Hematopoietic multipotent progenitor cell treated with erythropoietin and hydrocortisone succinate and interleukin-3 and kit ligand, for 17 days (in vitro differentiated cells): ENCODE results near the gene METRN.
A peak's percentile ranks its signal among the peaks of the same experiment; 100 is the strongest.

Experiments used
- DNase-seq: peaks from one replicate; pipeline ENCODE4 v3.0.0-alpha.2; 2015; ENCODE audit warnings: low spot score

The METRN gene

DNA sequence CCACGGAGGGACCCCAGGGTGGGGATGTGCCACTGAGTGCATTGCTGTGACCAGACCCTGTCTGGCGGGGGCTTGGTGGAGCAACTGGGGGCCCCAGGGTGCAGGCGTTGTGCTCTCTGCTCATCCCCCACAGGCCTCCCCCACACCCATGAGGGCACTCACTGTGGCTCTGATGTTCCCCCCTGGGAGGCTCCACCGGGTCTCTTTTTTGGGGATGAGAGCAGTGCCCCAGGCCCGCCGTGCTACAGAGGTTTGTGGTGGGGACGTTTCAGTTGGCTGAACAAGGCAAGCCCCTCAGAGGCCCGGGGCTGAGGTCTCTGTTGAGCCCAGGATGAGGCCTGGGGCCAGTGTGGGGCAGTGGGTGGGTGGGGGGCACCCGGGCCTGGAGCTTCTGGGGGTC is 8.8 kb downstream of the METRN start:
- DNase-seq, result no peak

GRCh38 chr16:724188-725040 is 9.5 kb downstream of the METRN start:
- no peak for DNase-seq

GRCh38 chr16:725041-725376 is 10.1 kb downstream of the METRN start:
- no peak for DNase-seq

- DNase-seq, result no peak
Observed at GRCh38 chr16:725463-726187, 10.7 kb downstream of the METRN start.

DNA sequence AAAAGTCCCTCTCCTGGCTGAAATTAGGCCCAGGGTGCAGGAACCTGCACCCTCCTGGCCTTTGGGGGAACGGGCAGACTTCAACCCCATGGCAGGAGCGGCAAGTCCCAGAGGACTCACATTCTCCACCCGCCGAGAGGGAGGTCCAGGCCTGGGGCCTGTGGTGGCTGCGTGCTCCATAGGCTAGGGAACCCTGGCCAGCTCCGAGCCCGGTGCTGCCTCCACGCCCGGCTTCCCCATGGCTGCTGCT is 11.2 kb downstream of the METRN start:
- no peak for DNase-seq

GRCh38 chr16:726438-727290 is 11.7 kb downstream of the METRN start, which contains the start of the genes CCDC78 and HAGHL:
TSS of gene CCDC78 (minus strand) at chr16:726443. CDS start at chr16:726367, 76 bp downstream.
TSS of gene HAGHL (plus strand) at chr16:727106. CDS start at chr16:727510, 404 bp downstream.
- DNase-seq, result peak; percentile 23

- no peak for DNase-seq
Observed at GRCh38 chr16:727291-727977, 12.5 kb downstream of the METRN start.

DNA sequence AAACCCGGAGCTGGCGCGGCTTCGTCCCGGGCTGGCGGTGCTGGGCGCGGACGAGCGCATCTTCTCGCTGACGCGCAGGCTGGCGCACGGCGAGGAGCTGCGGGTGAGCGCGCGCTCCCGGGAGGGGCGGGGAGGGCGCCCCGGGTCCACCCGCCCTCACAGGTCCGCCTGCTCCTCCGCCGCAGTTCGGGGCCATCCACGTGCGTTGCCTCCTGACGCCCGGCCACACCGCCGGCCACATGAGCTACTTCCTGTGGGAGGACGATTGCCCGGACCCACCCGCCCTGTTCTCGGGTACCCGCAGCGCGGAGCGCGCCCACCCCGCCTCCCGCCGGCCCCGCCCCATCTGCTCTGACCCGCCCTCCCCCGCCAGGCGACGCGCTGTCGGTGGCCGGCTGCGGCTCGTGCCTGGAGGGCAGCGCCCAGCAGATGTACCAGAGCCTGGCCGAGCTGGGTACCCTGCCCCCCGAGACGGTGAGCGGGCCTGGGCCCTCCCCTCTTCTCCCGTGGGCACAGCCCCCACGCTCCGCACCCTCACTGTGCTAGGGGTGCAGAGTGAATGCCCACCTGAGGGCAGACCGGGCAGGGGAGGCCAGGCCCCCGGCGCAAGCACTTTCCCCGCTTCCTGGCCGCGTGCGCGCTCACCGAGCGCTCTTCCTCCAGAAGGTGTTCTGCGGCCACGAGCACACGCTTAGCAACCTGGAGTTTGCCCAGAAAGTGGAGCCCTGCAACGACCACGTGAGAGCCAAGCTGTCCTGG is 13.4 kb downstream of the METRN start:
- no peak for DNase-seq

DNA sequence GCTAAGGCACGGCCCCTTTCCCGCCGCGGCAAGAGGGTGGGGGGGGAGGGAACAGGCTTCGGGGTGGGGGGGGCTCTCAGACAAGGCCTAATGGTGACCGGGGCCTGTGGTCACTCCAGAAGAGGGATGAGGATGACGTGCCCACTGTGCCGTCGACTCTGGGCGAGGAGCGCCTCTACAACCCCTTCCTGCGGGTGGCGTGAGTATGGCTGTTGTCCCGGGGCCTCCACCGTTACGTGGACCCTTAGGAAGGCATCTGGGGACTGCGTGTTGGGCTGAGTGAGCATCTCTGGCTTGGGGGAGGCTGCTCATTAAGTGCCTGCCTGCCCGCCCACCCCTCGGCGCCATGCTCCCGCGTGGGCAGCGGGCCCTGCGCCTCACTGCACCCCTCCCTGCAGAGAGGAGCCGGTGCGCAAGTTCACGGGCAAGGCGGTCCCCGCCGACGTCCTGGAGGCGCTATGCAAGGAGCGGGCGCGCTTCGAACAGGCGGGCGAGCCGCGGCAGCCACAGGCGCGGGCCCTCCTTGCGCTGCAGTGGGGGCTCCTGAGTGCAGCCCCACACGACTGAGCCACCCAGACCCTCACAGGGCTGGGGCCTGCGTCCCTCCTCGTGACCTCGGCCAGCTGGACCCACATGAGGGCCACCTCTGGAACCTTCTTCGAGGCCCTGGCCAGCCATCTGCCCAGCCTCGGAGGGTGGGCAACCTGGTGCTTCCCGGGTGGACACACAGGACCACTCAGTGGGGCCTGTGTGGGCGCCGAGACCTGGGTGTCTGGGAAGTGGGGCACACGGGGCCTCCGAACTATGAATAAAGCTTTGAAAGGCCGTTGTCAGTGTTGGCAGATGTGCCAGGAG is 14.2 kb downstream of the METRN start:
- no peak for DNase-seq

DNA sequence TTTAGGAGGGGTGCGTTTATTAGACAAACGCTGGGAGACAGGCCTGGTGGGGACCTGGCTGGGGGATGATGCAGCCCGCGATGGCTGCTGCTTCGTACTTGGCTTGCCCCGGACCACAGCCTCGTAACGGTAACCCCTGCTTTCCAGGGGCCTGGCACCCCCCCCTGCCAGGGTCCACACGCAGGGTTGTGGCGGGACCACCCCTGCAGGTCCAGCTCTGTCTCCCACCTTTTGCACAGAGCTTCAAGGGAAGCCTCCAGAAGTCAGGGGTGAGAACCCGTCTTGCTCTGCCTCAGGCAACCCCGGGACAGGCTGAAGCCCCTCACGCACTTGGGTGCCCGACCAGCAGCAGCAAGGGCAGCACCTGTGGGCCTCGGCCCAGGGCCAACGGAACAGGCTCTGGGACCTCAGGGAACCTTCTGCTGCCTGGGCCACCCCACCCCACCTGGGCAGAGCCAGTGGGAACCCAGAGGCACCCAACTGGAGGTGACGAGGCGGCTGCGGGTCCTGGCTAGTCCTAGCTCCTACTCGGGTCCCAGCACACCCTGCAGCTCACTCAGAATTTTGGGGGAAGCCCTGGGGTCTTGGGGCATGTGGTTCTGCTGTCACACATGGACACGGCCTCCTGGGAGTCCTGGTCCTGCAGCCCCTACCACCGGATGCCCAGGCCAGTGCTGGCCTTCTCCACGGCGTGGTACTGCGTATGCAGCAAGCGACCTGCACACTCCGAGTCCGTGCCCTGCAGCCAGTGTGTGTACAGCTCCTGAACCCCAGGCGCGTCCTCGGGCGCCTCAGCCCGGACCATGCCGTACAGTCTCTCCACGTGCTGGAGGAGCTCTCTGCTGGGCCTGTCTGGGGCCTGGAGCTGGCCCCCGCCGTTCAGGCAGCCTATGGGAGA is 15.1 kb downstream of the METRN start:
- no peak for DNase-seq

GRCh38 chr16:730666-731509 is 16.0 kb downstream of the METRN start:
- no peak for DNase-seq

DNA sequence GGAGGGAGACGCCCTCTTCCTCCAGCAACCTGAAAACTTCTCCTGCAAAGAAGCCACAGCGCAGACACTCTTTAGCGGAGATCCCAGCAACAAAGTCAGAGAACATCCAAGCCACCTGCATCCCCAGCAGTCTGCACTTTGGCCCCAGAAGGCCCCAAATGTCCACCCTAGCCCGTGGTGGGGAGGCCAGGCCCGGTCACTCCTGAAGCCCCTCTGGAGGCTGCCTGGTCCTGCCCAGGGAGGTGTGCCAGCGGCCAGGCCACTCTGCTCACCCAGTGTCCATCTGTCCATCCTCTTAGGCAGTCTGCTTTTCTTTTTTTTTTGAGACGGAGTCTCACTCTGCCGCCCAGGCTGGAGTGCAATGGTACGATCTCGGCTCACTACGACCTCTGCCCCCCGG is 17.4 kb downstream of the METRN start:
- DNase-seq, result no peak

DNA sequence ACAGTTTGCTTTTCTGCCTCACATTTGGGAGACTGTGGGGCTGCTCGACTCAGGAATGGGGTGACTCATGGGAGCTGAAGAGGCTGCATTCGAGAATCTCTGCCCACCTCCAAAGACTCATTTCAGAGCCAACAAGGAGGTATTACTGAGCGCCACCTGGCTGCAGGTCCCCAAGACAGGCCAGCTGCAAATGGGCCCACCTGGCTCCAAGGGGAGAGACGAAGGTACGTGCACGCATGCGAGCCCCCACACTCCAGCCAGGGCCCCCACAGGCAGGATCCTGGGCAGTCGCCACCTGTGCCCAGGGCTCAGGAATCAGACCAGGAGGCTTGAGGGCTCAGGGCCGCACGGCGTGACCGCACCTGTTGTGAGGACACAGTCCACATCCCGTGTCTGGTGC is 18.0 kb downstream of the METRN start:
- no peak for DNase-seq

DNA sequence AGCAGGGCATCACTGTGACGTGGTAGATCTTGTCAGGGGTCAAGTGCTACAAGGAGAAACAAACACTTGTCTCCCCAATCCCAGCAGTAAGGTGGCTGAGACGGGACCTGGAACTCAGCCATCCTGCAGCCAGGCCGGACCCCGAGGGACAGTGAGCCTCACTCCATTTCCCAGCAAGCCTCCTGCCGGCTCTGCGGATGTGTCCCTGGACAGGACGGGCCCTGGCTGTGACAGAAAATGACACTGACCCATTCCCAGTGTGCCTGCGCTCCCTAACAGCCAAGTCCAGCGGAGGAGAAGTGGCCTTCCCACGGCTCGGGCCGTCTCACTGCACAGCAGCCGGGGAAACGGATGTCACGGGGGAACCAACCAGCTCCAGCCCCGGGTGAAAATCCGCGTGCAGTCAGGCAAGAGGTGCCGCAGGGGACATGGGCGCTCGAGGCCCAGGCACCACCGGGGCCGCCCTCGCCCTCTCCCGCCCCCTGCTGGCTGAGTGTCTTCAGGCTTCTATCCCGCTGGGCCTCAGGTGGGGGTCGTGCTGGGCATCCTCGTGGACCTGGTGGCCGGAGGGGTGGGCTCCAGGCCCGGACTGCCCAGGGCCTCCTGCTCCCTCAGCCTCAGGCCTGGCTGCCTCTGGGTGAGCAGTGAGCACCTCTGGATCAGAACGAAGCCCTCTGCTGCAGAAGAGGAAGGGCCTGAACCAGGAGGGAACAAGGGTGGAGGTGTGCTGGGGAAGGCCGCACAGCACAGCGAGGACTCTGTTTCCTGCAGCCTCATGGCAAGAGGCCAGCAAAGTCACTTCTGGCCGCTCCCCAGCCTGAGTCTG is 18.7 kb downstream of the METRN start:
- DNase-seq, result no peak

GRCh38 chr16:734208-734980 is 19.5 kb downstream of the METRN start:
- no peak for DNase-seq

DNA sequence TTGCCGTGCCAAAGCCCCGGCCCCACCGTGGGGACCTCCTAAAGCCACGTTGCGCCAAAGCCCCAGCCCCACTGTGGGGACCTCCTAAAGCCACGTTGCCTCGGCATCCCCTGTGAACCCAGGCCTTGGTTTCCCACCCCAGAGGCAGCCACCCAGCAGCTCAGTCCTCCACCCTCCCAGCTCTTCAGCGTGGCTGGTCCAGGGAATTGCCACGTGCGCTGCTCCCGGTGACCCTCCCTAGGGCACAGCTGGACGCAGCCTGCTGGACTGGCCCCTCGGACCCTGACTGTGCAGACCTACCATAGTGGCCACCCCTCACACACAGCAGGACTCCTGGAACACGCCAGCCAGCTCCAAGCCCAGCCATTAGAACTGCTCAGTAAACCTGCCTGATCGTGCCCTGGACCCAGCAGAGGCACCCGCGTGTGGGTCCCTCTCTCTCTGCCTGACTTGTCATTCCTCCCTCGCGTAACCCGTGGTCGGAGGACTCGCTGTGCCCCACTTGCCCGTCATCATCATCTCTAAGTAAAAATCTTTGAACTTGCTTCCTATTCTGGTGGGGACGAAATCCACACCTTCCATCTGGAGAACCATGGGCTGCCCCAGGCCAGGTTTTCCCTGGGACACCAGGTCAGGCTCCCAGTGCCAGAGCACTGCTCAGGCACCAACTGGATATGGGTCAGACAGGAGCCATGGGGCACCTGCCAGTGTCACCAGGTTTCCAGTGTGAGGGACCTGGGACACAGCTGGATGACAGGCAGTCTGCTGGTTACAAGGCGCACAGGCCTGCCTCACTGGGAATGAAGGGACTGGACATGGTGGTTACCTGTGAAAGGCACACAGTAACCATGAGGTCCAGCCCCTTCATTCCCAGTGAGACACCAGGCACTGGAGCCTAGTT is 20.3 kb downstream of the METRN start:
- DNase-seq, result no peak
